22Rv1 (cell line): ENCODE data around the gene CREG1.

Experiments used
- CTCF ChIP-seq: fragments of 450-650 bp; IDR thresholded peaks from 2 replicates; pipeline ENCODE4 v1.5.1; 2017; ENCODE audit warnings: mild to moderate bottlenecking
- ZFX ChIP-seq: fragments of 450-650 bp; IDR thresholded peaks from 2 replicates; pipeline ENCODE4 v1.6.1; 2017; ENCODE audit warnings: antibody characterized with exemption, borderline replicate concordance

GRCh38 chr1:167522246-167522645 is 31.3 kb downstream of the CREG1 start:
- TF ChIP-seq CTCF (no peak), ZFX (no peak)
